ENCODE measurements around the gene LURAP1L.

DNA sequence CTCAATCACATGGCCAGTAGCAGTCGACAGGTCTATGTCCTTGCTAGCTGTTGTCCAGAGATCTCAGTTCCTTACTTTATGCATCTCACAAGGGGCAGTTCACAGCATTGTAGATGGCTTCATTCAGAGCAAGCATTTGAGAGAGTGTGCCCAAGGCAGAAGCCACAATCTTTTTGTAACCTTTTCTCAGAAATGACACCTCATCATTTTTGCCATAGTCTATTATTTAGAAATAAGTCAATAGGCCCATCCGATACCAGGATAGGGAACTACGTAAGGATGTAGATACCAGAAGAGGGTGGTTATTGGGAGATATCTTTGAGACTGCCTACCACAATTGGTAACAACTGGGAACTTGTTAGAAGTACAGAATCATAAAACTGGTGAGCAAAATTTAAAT, 37.1 kb downstream of the LURAP1L start:
- TF ChIP-seq, protein P1, sequence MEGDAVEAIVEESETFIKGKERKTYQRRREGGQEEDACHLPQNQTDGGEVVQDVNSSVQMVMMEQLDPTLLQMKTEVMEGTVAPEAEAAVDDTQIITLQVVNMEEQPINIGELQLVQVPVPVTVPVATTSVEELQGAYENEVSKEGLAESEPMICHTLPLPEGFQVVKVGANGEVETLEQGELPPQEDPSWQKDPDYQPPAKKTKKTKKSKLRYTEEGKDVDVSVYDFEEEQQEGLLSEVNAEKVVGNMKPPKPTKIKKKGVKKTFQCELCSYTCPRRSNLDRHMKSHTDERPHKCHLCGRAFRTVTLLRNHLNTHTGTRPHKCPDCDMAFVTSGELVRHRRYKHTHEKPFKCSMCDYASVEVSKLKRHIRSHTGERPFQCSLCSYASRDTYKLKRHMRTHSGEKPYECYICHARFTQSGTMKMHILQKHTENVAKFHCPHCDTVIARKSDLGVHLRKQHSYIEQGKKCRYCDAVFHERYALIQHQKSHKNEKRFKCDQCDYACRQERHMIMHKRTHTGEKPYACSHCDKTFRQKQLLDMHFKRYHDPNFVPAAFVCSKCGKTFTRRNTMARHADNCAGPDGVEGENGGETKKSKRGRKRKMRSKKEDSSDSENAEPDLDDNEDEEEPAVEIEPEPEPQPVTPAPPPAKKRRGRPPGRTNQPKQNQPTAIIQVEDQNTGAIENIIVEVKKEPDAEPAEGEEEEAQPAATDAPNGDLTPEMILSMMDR (IDR thresholded peaks at IDR 0.05): no peak
- TF ChIP-seq RAD21 (conservative IDR thresholded peaks at IDR 0.05 in 1 of 2, IDR thresholded peaks at IDR 0.05 in 1 of 2) (no peak), EP300 (IDR thresholded peaks at IDR 0.05) (no peak), JUN (IDR thresholded peaks at IDR 0.05) (no peak), HOXB13 (CRISPR knock-in tag; IDR thresholded peaks at IDR 0.05; ENCODE audit: low read depth) (no peak), CBX2 (IDR thresholded peaks at IDR 0.05; ENCODE audit: borderline replicate concordance, low read depth) (no peak), POLR2A (IDR thresholded peaks at IDR 0.05; ENCODE audit: low read length) (no peak)
- TF ChIP-seq, protein P2, sequence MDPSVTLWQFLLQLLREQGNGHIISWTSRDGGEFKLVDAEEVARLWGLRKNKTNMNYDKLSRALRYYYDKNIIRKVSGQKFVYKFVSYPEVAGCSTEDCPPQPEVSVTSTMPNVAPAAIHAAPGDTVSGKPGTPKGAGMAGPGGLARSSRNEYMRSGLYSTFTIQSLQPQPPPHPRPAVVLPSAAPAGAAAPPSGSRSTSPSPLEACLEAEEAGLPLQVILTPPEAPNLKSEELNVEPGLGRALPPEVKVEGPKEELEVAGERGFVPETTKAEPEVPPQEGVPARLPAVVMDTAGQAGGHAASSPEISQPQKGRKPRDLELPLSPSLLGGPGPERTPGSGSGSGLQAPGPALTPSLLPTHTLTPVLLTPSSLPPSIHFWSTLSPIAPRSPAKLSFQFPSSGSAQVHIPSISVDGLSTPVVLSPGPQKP (IDR thresholded peaks at IDR 0.05; ENCODE audit: low read depth, low read length): no peak
- TF ChIP-seq, protein P3, sequence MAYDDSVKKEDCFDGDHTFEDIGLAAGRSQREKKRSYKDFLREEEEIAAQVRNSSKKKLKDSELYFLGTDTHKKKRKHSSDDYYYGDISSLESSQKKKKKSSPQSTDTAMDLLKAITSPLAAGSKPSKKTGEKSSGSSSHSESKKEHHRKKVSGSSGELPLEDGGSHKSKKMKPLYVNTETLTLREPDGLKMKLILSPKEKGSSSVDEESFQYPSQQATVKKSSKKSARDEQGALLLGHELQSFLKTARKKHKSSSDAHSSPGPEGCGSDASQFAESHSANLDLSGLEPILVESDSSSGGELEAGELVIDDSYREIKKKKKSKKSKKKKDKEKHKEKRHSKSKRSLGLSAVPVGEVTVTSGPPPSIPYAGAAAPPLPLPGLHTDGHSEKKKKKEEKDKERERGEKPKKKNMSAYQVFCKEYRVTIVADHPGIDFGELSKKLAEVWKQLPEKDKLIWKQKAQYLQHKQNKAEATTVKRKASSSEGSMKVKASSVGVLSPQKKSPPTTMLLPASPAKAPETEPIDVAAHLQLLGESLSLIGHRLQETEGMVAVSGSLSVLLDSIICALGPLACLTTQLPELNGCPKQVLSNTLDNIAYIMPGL (CRISPR knock-in tag; IDR thresholded peaks at IDR 0.05; ENCODE audit: borderline replicate concordance): no peak
